Thyroid gland (tissue), 4 donors: Measurements from ENCODE around the gene ANO2. TPM values are rescaled to one million over a fixed set of nuclear protein-coding genes. Genes with fewer than 3 reads are reported as not detected.

ENCODE experiments used
- DNase-seq, 2 donors: peaks; one replicate each; pipeline ENCODE4 v3.0.0-alpha.2; 2019
- H3K27ac ChIP-seq, 3 donors: fragments of 200-600 bp; sonication (generic); 1 replicate in 2 of 3; 2 replicates in 1 of 3; pipeline ENCODE4 v1.5.1; 2016 to 2019; ENCODE audit warnings: mild to moderate bottlenecking in 1 of 3, moderate library complexity in 1 of 3
- H3K27me3 ChIP-seq: fragments of 200-600 bp; sonication (generic); one replicate; pipeline ENCODE4 v1.5.1; 2019
- H3K36me3 ChIP-seq, 2 donors: fragments of 200-600 bp; sonication (generic); one replicate each; pipeline ENCODE4 v1.5.1; 2016 to 2019
- H3K4me1 ChIP-seq, 2 donors: fragments of 200-600 bp; sonication (generic); one replicate each; pipeline ENCODE4 v1.5.1; 2017 to 2019
- H3K4me3 ChIP-seq, 3 donors: fragments of 200-600 bp; sonication (generic); replicated peaks in 1 of 3; 1 replicate in 2 of 3; 2 replicates in 1 of 3; pipeline ENCODE4 v1.5.1; 2016; ENCODE audit warnings: mild to moderate bottlenecking in 1 of 3
- H3K9me3 ChIP-seq: fragments of 200-600 bp; sonication (generic); one replicate; pipeline ENCODE4 v1.5.1; 2017
- POLR2A ChIP-seq, 2 donors: fragments of 450-650 bp; IDR thresholded peaks; one replicate each; pipeline ENCODE4 v1.6.1; 2017; ENCODE audit warnings: antibody characterized with exemption in 2 of 2, mild to moderate bottlenecking in 2 of 2, moderate library complexity in 1 of 2
- WGBS, 2 donors: methylation state at CpG; one replicate each; pipeline ENCODE4 v1.1.5; 2017; 5-methylcytosine and 5-hydroxymethylcytosine counted together
- intact Hi-C: fragments of 100-400 bp; cut with DNase I; formaldehyde crosslinking; loops from one replicate; pipeline ENCODE4 v1.15.1; 2023
- total RNA-seq, 4 donors: library from RNA; depleted of rRNA; stranded (reverse); fragments of >200 nt; gene quantifications; one replicate each; pipeline ENCODE4 v1.2.3, GENCODE V29; 2016
- TF ChIP-seq, protein P1 (sequence below), 6 experiments: fragments of 200-600 bp in 3 of 6; fragments of 450-650 bp in 3 of 6; sonication (generic) in 3 of 6; IDR thresholded peaks; one replicate each; pipeline ENCODE4 v1.5.1; 2016 to 2019; ENCODE audit warnings: antibody characterized with exemption in 6 of 6, mild to moderate bottlenecking in 2 of 6, inconsistent platforms in 1 of 6, moderate library complexity in 1 of 6

Gene ANO2
- total RNA-seq, 4 donors from 2014 or later: 0.78 to 7.0 (median 2.2) TPM

DNA sequence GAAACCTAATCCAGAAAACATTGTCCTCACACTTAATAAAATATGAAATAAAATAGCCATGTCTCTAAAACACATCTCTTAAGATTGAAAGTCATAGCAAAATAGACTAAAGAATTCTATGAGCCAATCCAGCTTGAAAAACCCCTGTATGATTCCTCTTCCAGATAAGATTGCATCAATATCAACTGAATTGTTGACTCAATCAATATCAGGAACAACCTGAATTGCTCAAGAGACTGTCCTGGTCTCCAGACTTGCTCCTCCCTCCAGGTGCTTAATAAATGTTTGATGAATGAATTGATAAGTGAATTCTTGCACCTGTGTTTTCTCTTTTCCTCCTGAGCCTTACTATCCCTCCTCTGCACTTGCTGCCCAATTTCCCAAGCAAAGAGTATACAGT, 351.1 kb downstream of the ANO2 start:
- no peaks in the 10 kb centered on the region for H3K27me3 ChIP-seq
- intact Hi-C loops: no loop called here
- H3K4me1 ChIP-seq: no peaks in the 10 kb centered on the region
- no peak overlapping the region for H3K27ac ChIP-seq
- DNase-seq: no peak
- TF ChIP-seq POLR2A (IDR thresholded peaks at IDR 0.05): no peak
- TF ChIP-seq, protein P1, sequence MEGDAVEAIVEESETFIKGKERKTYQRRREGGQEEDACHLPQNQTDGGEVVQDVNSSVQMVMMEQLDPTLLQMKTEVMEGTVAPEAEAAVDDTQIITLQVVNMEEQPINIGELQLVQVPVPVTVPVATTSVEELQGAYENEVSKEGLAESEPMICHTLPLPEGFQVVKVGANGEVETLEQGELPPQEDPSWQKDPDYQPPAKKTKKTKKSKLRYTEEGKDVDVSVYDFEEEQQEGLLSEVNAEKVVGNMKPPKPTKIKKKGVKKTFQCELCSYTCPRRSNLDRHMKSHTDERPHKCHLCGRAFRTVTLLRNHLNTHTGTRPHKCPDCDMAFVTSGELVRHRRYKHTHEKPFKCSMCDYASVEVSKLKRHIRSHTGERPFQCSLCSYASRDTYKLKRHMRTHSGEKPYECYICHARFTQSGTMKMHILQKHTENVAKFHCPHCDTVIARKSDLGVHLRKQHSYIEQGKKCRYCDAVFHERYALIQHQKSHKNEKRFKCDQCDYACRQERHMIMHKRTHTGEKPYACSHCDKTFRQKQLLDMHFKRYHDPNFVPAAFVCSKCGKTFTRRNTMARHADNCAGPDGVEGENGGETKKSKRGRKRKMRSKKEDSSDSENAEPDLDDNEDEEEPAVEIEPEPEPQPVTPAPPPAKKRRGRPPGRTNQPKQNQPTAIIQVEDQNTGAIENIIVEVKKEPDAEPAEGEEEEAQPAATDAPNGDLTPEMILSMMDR (IDR thresholded peaks at IDR 0.05): no peak
- H3K4me3 ChIP-seq: no peak overlapping the region
- H3K36me3 ChIP-seq: no peaks in the 10 kb centered on the region
- no peaks in the 10 kb centered on the region for H3K9me3 ChIP-seq

DNA sequence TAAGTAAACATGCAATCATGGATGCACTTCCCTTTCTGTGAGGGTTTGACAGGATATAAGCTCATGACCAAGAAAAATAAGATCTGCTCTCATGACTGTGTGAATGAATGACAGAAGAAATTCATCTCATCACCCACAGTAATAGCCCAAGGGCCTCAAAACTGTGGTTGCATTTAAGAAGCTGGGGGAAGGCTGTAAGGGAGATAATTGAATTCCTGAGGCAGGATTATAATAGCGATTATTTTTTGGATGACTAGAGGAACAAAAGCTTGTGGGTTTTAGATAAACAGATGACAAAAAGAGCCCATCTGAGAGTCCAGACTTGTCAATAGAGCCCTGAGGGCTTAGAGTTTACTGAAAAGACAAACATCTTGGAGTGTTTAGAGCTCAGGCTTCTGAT, 352.0 kb downstream of the ANO2 start:
- Histone ChIP-seq H3K4me3 (no peak overlapping the region), H3K27me3 (no peaks in the 10 kb centered on the region), H3K27ac (no peak overlapping the region), H3K36me3 (no peaks in the 10 kb centered on the region), H3K9me3 (no peaks in the 10 kb centered on the region), H3K4me1 (no peaks in the 10 kb centered on the region)
- WGBS, 2 donors: 89 to 92% methylated on average over 1 of the region's 1 CpG
- intact Hi-C loops: no loop called here
- no peak for DNase-seq
- no peak for TF ChIP-seq POLR2A (IDR thresholded peaks at IDR 0.05)
- TF ChIP-seq, protein P1 (IDR thresholded peaks at IDR 0.05): no peak

DNA sequence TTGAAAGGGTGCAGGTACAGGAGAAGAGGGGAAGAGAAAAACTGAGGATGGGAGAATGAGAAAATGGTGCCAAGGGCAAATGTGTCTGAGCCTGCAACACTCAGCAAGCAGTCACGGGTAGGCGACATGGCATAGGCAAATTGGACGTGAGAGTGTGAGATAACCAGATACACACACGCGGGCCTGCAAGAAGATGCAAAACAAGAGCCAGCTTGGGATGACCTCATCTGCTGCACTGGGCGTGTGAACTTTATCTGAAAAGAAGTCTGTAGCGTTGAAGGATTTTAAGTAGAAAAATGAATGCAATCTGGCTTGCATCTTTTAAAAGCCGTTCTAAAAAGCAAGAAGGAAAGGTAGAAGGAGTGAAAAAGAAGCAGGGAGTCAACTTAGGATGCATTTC, 352.7 kb downstream of the ANO2 start:
- Histone ChIP-seq H3K27me3 (no peaks in the 10 kb centered on the region), H3K4me1 (no peaks in the 10 kb centered on the region), H3K9me3 (no peaks in the 10 kb centered on the region), H3K27ac (no peak overlapping the region), H3K4me3 (no peak overlapping the region), H3K36me3 (no peaks in the 10 kb centered on the region)
- TF ChIP-seq, protein P1 (IDR thresholded peaks at IDR 0.05): no peak
- TF ChIP-seq POLR2A (IDR thresholded peaks at IDR 0.05): no peak
- intact Hi-C loops: no loop called here
- no peak for DNase-seq
- WGBS, 2 donors: 81 to 88% methylated on average over 8 of the region's 8 CpGs

DNA sequence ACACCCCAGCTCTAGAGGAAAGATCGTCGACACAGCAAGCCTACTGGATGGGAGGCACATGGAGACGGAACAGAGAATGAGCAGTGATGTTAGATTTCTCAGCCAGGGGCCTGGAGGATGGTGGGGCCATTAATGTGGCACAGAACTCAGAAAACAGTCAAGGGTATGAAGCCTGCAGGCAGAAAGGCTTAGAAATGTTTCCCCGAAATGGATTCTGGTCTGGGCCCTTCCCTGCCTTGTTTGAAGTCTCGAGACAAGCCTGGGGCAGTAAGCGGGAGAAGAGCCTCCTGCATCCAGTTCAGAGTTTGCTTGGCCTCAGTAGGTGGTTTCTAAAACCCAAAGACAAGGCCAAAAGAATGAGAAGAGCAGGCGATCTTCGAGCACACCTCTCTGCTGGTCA, 354.7 kb downstream of the ANO2 start:
- intact Hi-C loops: no loop called here
- no peaks in the 10 kb centered on the region for H3K27me3 ChIP-seq
- 94 to 96% methylated on average over 8 of the region's 8 CpGs for WGBS, 2 donors

DNA sequence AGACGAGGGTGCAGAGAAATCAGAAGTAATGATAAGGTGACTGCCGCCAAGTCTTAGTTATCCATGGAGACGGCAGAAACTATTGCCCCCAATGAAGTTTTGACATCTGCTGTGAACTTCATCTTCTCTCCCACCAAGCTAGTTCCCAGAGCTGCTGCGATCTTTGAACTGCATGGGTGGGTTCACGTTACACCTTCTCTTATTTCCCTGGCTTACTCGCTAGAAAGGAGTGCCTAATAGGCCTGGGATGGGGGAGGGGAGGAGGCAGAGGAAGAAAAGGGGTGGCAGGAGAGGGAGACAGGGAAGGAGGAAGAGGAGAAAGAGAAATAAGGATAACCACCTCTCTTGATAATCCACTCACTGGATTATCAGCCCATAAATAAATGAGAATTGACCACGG, 356.0 kb downstream of the ANO2 start:
- no peak for TF ChIP-seq POLR2A (IDR thresholded peaks at IDR 0.05)
- TF ChIP-seq, protein P1 (IDR thresholded peaks at IDR 0.05): no peak
- no peak overlapping the region for H3K4me3 ChIP-seq
- H3K27ac ChIP-seq: no peak overlapping the region
- H3K27me3 ChIP-seq: no peaks in the 10 kb centered on the region
- WGBS, 2 donors: 77 to 79% methylated on average over 7 of the region's 7 CpGs
- intact Hi-C loops: no loop called here
- H3K9me3 ChIP-seq: no peaks in the 10 kb centered on the region
- H3K4me1 ChIP-seq: no peaks in the 10 kb centered on the region
- DNase-seq: no peak
- H3K36me3 ChIP-seq: no peaks in the 10 kb centered on the region

More for the DNA sequence above, 354.7 kb downstream of the ANO2 start:
- Histone ChIP-seq H3K9me3 (no peaks in the 10 kb centered on the region), H3K4me3 (no peak overlapping the region), H3K4me1 (no peaks in the 10 kb centered on the region), H3K36me3 (no peaks in the 10 kb centered on the region), H3K27ac (no peak overlapping the region)
- no peak for DNase-seq
- no peak for TF ChIP-seq POLR2A (IDR thresholded peaks at IDR 0.05)
- TF ChIP-seq, protein P1 (IDR thresholded peaks at IDR 0.05): no peak
